AG09309 (cell line): Measurements from ENCODE around the gene RALGPS1.

Source experiments
- DNase-seq: peaks from one replicate; pipeline ENCODE4 v3.0.0-alpha.2; 2010; ENCODE audit warnings: low read depth
- H3K4me3 ChIP-seq: 2 replicates; pipeline ENCODE4 v1.5.1; 2011; ENCODE audit warnings: mild to moderate bottlenecking, low read depth, low read length, moderate library complexity; ENCODE audit not compliant: control insufficient read depth
- CTCF ChIP-seq: IDR thresholded peaks from 2 replicates; pipeline ENCODE4 v1.5.1; 2011; ENCODE audit warnings: mild to moderate bottlenecking, low read depth, low read length, inconsistent platforms; ENCODE audit not compliant: insufficient read depth, control insufficient read depth; ENCODE audit errors: missing control alignments

RALGPS1 gene

GRCh38 chr9:126982215-126983002, 67.8 kb downstream of the RALGPS1 start:
- no peak for TF ChIP-seq CTCF
- DNase-seq: no peak

GRCh38 chr9:126983767-126984166, 69.2 kb downstream of the RALGPS1 start:
- H3K4me3 ChIP-seq: no peak overlapping the region
- DNase-seq: no peak
- no peak for TF ChIP-seq CTCF

More at GRCh38 chr9:126982215-126983002, 67.8 kb downstream of the RALGPS1 start:
- H3K4me3 ChIP-seq: no peak overlapping the region

GRCh38 chr9:126984969-126985368, 70.4 kb downstream of the RALGPS1 start:
- no peak for TF ChIP-seq CTCF
- no peak overlapping the region for H3K4me3 ChIP-seq
- DNase-seq: no peak

- no peak overlapping the region for H3K4me3 ChIP-seq
- DNase-seq: peak; percentile 43
These were observed 71.4 kb downstream of the RALGPS1 start for GRCh38 chr9:126985870-126986498.

GRCh38 chr9:126986506-126986951, 71.9 kb downstream of the RALGPS1 start:
- no peak overlapping the region for H3K4me3 ChIP-seq
- no peak for DNase-seq
- no peak for TF ChIP-seq CTCF

More at GRCh38 chr9:126985870-126986498, 71.4 kb downstream of the RALGPS1 start:
- TF ChIP-seq CTCF: no peak

GRCh38 chr9:126988857-126989256, 74.3 kb downstream of the RALGPS1 start:
- no peak overlapping the region for H3K4me3 ChIP-seq
- no peak for DNase-seq
- no peak for TF ChIP-seq CTCF
